Panc1 (cell line): ENCODE measurements around the gene CBX2. TPM values are rescaled to one million over a fixed set of nuclear protein-coding genes. Genes with fewer than 3 reads are reported as not detected.

ENCODE experiments used
- ATAC-seq: fragments of 200-7000 bp; cut with Tn5 transposase; 2 replicates; pipeline ENCODE4 v1.9.1; 2020; ENCODE audit warnings: mild to moderate bottlenecking, moderate library complexity
- BruUV-seq: library from RNA; stranded (reverse); fragments of 400-500 nt; replicated peaks from 2 replicates; lab custom pipeline; 2021; lab: Mats Ljungman, UMichigan
- CTCF ChIA-PET: fragments of 300-600 bp; sonication (Branson Sonifier 250); formaldehyde crosslinking; loops from one replicate; lab custom pipeline; 2022; ENCODE audit warnings: antibody characterized with exemption; lab: Charles Lee
- POLR2A ChIA-PET: fragments of 300-600 bp; sonication (Branson Sonifier 250); formaldehyde crosslinking; loops from one replicate; lab custom pipeline; 2022; ENCODE audit warnings: antibody characterized with exemption; lab: Charles Lee
- DNase-seq: peaks from one replicate; pipeline ENCODE4 v3.0.0-alpha.2; 2010; ENCODE audit warnings: low read depth, low spot score
- H3K27ac ChIP-seq: 2 replicates; pipeline ENCODE4 v1.5.1; 2011; ENCODE audit warnings: mild to moderate bottlenecking, low read length, inconsistent platforms
- H3K27me3 ChIP-seq: fragments of 200-500 bp; sonication (Bioruptor generic); 2 replicates; pipeline ENCODE4 v1.6.0; 2014; ENCODE audit warnings: low read length, inconsistent platforms; ENCODE audit not compliant: control insufficient read depth, insufficient read depth
- H3K36me3 ChIP-seq: fragments of 200-500 bp; sonication (Bioruptor generic); 2 replicates; pipeline ENCODE4 v1.5.1; 2014; ENCODE audit warnings: inconsistent platforms, mild to moderate bottlenecking, low read length, moderate library complexity; ENCODE audit not compliant: control insufficient read depth, insufficient read depth
- H3K4me1 ChIP-seq: 2 replicates; pipeline ENCODE4 v1.5.1; 2011; ENCODE audit warnings: inconsistent platforms, mild to moderate bottlenecking, low read length, moderate library complexity; ENCODE audit not compliant: control insufficient read depth, insufficient read depth
- H3K4me3 ChIP-seq, 2 experiments: 2 replicates each; pipeline ENCODE4 v1.5.1; 2011 to 2012; ENCODE audit warnings: low read depth in 2 of 2, low read length in 2 of 2, mild to moderate bottlenecking in 2 of 2, inconsistent platforms in 1 of 2, moderate library complexity in 1 of 2
- H3K9me3 ChIP-seq: fragments of 200-500 bp; sonication (Bioruptor generic); 2 replicates; pipeline ENCODE4 v1.5.1; 2014; ENCODE audit warnings: low read depth, mild to moderate bottlenecking, inconsistent platforms, low read length, moderate library complexity; ENCODE audit not compliant: control insufficient read depth, insufficient read depth
- POLR2AphosphoS5 ChIP-seq: IDR thresholded peaks from 2 replicates; pipeline ENCODE4 v1.6.1; 2012; ENCODE audit warnings: mild to moderate bottlenecking, low read depth, low read length, moderate library complexity
- SIN3A ChIP-seq: IDR thresholded peaks from 2 replicates; pipeline ENCODE4 v1.6.1; 2012; ENCODE audit warnings: low read depth, mild to moderate bottlenecking, low read length, moderate library complexity, borderline replicate concordance; ENCODE audit not compliant: insufficient read depth
- TCF7L2 ChIP-seq: IDR thresholded peaks from 2 replicates; pipeline ENCODE4 v1.6.1; 2011; ENCODE audit warnings: mild to moderate bottlenecking, low read depth, low read length, inconsistent platforms
- in situ Hi-C: cut with HindIII; loops from 2 replicates; pipeline ENCODE4 v1.10.0; 2016; ENCODE audit warnings: low sequenced_read_pairs, low pct_unique_long_range_greater_than_20kb
- intact Hi-C: fragments of 100-400 bp; cut with micrococcal nuclease; formaldehyde crosslinking; loops from one replicate; pipeline ENCODE4 v1.10.0; 2022; ENCODE audit not compliant: unreplicated experiment
- total RNA-seq: library from RNA; stranded (reverse); gene quantifications from one replicate; pipeline ENCODE4 v1.2.1, GENCODE V29; 2021; ENCODE audit not compliant: unreplicated experiment
- TF ChIP-seq, protein P1 (sequence below): fragments of 450-650 bp; IDR thresholded peaks from 2 replicates; pipeline ENCODE4 v1.5.1; 2017; ENCODE audit warnings: mild to moderate bottlenecking
- TF ChIP-seq, protein P2 (sequence below), 2 experiments: IDR thresholded peaks; 2 replicates each; pipeline ENCODE4 v1.6.1; 2011 to 2012; ENCODE audit warnings: low read depth in 2 of 2, control low read depth in 1 of 2, low read length in 1 of 2, mild to moderate bottlenecking in 1 of 2, moderate library complexity in 1 of 2; ENCODE audit not compliant: insufficient read depth in 1 of 2

The CBX2 gene
- total RNA-seq, 1 experiment from 2014 or later, result 9.0 TPM

DNA sequence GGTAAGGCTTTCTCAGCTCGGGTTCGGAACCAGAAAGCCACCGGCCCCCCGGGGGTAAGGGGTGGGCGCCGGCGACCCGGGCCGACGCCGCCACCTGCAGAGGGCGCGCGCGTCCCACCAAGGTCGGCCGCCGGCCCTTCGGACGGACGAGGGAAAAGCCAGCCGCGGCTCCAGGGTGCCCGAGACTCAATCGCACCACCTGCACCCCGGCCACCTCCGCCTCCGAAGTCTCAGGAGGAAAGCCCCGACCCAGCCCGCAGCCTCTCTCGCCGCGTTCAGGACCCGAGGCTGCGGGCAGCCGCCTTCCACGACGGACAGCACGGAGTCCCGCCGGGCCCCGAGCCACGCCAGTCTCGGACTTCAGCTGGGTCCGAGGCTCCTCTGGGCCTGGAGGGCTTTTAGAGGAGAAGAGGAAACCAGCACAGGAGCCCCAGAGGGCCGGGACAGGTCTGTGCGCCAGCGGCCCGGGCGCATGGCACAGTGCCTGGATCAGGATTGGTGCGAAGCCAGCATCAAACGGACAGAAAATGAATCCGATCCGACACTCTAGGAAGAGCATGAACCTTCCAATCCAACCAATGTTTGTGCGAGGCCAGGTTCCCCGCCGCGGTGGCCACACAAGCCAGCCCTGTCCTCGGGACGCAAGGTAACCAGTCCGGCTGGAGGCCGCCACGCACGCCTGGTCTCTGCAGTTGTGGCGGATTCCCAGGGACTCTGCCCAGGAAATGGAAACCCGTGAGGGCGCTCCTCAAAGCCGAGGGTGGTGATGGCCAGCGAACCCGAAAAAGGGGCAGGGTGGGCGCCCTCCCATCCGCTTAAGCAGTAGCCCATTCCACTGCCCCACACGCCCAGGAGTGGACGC, 12.2 kb downstream of the CBX2 start:
- DNase-seq, result no peak
- POLR2A ChIA-PET, result no interaction called here
- peak; percentile 56 for ATAC-seq
- BruUV-seq, result no TSS peak
- Histone ChIP-seq H3K27ac (0 out of 2 replicates have a peak overlapping the region, but pooled peaks have one; percentile 30), H3K9me3 (no peaks in the 10 kb centered on the region), H3K36me3 (no peaks in the 10 kb centered on the region), H3K27me3 (no peaks in the 10 kb centered on the region), H3K4me1 (peaks cover 16% of the 10 kb centered on the region), H3K4me3 (peak overlapping the region; percentile 8 to 35; a peak in 3 of 4 replicates)
- in situ Hi-C loops, result loop anchor here (25.0 kb wide), 1 partner anchor 197 kb away; no protein-coding TSS in a partner anchor
- intact Hi-C loops, result loop anchor here (5.0 kb wide), 1 partner anchor 202 kb away; no protein-coding TSS in a partner anchor
- CTCF ChIA-PET, result interaction anchor here (0.7 to 1.0 kb wide), 2 partner anchors 43 to 196 kb away, joined by 3 to 4 read pairs; no protein-coding TSS in a partner anchor
- TF ChIP-seq, protein P1, sequence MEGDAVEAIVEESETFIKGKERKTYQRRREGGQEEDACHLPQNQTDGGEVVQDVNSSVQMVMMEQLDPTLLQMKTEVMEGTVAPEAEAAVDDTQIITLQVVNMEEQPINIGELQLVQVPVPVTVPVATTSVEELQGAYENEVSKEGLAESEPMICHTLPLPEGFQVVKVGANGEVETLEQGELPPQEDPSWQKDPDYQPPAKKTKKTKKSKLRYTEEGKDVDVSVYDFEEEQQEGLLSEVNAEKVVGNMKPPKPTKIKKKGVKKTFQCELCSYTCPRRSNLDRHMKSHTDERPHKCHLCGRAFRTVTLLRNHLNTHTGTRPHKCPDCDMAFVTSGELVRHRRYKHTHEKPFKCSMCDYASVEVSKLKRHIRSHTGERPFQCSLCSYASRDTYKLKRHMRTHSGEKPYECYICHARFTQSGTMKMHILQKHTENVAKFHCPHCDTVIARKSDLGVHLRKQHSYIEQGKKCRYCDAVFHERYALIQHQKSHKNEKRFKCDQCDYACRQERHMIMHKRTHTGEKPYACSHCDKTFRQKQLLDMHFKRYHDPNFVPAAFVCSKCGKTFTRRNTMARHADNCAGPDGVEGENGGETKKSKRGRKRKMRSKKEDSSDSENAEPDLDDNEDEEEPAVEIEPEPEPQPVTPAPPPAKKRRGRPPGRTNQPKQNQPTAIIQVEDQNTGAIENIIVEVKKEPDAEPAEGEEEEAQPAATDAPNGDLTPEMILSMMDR, result peak; percentile 99
- TF ChIP-seq TCF7L2, result no peak

DNA sequence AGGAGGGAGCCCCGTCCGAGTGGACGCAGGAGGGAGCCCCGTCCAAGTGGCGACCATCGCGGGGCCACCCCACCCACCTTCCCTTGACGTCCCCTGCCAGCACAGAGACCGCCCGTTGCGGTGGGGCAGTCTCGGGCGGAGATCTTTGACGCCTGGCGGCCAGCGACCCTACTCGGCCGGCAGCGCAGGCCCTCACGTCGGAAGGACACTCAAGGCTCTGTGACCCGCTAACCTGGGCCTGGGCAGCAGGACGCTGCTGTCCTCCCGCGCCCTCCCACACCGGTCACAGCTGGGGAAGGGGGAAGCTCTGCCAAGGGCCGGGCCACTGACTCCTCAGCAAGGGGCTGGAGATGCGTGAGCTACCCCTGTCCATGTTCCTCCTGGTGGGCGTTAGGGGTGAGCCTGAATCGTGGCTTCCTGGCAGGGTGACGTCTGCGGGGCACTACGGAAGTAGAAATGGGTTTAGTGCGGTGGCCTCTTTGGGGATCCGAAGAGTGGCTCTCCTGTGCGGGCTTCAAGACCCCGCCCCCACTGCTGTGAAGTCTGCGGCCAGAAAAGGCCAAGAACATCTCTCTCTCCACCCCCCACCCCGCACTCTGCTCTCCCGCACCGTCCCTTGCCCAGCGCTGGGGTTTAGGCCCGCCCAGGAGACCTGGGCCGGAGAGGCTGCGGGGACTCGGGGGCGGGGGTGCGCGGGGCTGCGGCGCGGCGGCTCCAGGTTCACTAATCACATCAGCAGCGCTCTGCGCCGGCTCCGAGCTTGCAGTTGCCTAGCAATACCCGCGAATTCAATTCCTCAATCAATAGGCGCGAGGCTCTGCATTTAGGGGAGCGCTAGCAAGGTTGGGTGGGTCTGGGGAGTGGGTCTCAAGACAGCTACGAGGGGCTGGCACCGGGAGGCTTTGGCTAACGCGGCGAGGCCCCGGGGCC, 13.1 kb downstream of the CBX2 start:
- H3K27ac ChIP-seq, result no peak overlapping the region
- DNase-seq (no peak), ATAC-seq (no peak)
- no peaks in the 10 kb centered on the region for H3K9me3 ChIP-seq
- ChIA-PET CTCF (no interaction called here), POLR2A (no interaction called here)
- intact Hi-C loops, result loop anchor here (5.0 kb wide), 1 partner anchor 201 kb away; no protein-coding TSS in a partner anchor
- H3K4me1 ChIP-seq, result peaks cover 21% of the 10 kb centered on the region
- H3K36me3 ChIP-seq, result no peaks in the 10 kb centered on the region; the same call in 1 of the 2 replicates
- in situ Hi-C loops, result loop anchor here (25.0 kb wide), 1 partner anchor 196 kb away; no protein-coding TSS in a partner anchor
- no TSS peak for BruUV-seq
- H3K4me3 ChIP-seq, result no peak overlapping the region
- TF ChIP-seq SIN3A (no peak), TCF7L2 (no peak), POLR2AphosphoS5 (no peak)
- TF ChIP-seq, protein P1, result no peak
- TF ChIP-seq, protein P2, sequence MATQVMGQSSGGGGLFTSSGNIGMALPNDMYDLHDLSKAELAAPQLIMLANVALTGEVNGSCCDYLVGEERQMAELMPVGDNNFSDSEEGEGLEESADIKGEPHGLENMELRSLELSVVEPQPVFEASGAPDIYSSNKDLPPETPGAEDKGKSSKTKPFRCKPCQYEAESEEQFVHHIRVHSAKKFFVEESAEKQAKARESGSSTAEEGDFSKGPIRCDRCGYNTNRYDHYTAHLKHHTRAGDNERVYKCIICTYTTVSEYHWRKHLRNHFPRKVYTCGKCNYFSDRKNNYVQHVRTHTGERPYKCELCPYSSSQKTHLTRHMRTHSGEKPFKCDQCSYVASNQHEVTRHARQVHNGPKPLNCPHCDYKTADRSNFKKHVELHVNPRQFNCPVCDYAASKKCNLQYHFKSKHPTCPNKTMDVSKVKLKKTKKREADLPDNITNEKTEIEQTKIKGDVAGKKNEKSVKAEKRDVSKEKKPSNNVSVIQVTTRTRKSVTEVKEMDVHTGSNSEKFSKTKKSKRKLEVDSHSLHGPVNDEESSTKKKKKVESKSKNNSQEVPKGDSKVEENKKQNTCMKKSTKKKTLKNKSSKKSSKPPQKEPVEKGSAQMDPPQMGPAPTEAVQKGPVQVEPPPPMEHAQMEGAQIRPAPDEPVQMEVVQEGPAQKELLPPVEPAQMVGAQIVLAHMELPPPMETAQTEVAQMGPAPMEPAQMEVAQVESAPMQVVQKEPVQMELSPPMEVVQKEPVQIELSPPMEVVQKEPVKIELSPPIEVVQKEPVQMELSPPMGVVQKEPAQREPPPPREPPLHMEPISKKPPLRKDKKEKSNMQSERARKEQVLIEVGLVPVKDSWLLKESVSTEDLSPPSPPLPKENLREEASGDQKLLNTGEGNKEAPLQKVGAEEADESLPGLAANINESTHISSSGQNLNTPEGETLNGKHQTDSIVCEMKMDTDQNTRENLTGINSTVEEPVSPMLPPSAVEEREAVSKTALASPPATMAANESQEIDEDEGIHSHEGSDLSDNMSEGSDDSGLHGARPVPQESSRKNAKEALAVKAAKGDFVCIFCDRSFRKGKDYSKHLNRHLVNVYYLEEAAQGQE (IDR thresholded peaks at IDR 0.05; ENCODE audit: insufficient read depth in 1 of 2, low read depth in 2 of 2, low read length in 1 of 2), result no peak
- H3K27me3 ChIP-seq, result no peaks in the 10 kb centered on the region
